Activated CD8-positive, alpha-beta memory T cell treated with anti-CD3 and anti-CD28 coated beads, Interleukin-2, amount 50 U/mL, for 48 hours (primary cell): ENCODE results near the gene CD40.
"Not testable (repeated sequence)": the region's sequence is repeated elsewhere in the genome, so short reads cannot be mapped to it uniquely, and the experiment has no call there.

ENCODE experiments used
- DNase-seq: peaks from one replicate; pipeline ENCODE4 v3.0.0-alpha.2; 2020

Gene CD40

GRCh38 chr20:46099491-46100287 lies 18.4 kb upstream of the CD40 start:
- no peak for DNase-seq

- DNase-seq: not testable (repeated sequence)
These were observed 17.7 kb upstream of the CD40 start for GRCh38 chr20:46100444-46100843.

- DNase-seq: no peak
These were observed 17.1 kb upstream of the CD40 start for GRCh38 chr20:46100988-46101387.

GRCh38 chr20:46101957-46102356 lies 16.2 kb upstream of the CD40 start:
- DNase-seq: no peak

- DNase-seq: no peak
These were observed 15.2 kb upstream of the CD40 start for GRCh38 chr20:46102940-46103339.

- no peak for DNase-seq
These were observed 13.9 kb upstream of the CD40 start for GRCh38 chr20:46104262-46104661.

GRCh38 chr20:46107061-46107460 lies 11.1 kb upstream of the CD40 start:
- no peak for DNase-seq

GRCh38 chr20:46108435-46108841 lies 9.7 kb upstream of the CD40 start:
- no peak for DNase-seq

- DNase-seq: no peak
These were observed 9.1 kb upstream of the CD40 start for GRCh38 chr20:46108976-46109375.

- DNase-seq: no peak
These were observed 6.9 kb upstream of the CD40 start for GRCh38 chr20:46111028-46111835.

- no peak for DNase-seq
These were observed 6.3 kb upstream of the CD40 start for GRCh38 chr20:46111836-46112212.

- peak; percentile 30 for DNase-seq
These were observed 5.5 kb upstream of the CD40 start for GRCh38 chr20:46112430-46113112.

- no peak for DNase-seq
These were observed 5.0 kb upstream of the CD40 start for GRCh38 chr20:46113113-46113470.

- peak; percentile 35 for DNase-seq
These were observed 3.7 kb upstream of the CD40 start for GRCh38 chr20:46114449-46114848.

- peak; percentile 54 for DNase-seq
These were observed 437 bp downstream of the CD40 start for GRCh38 chr20:46118481-46119020.

- DNase-seq: no peak
These were observed 973 bp downstream of the CD40 start for GRCh38 chr20:46119028-46119546.

GRCh38 chr20:46119547-46119946 lies 1.4 kb downstream of the CD40 start:
- no peak for DNase-seq

- DNase-seq: no peak
These were observed 2.0 kb downstream of the CD40 start for GRCh38 chr20:46120136-46120535.

GRCh38 chr20:46121184-46121930 lies 3.2 kb downstream of the CD40 start:
- DNase-seq: no peak

- no peak for DNase-seq
These were observed 4.0 kb downstream of the CD40 start for GRCh38 chr20:46122071-46122470.

- no peak for DNase-seq
These were observed 4.7 kb downstream of the CD40 start for GRCh38 chr20:46122516-46123481.
